Stomach (tissue), 9 donors: ENCODE data around the gene CCDC146. TPM values are rescaled to one million over a fixed set of nuclear protein-coding genes. Genes with fewer than 3 reads are reported as not detected.

Source experiments
- DNase-seq, 2 donors: peaks; one replicate each; pipeline versions ENCODE4 v3.0.0 to v3.0.0-alpha.2; 2013 to 2019
- H3K27ac ChIP-seq, 5 donors: fragments of 200-600 bp in 4 of 5; sonication (generic) in 4 of 5; one replicate each; pipeline ENCODE4 v1.5.1; 2013 to 2019; ENCODE audit warnings: mild to moderate bottlenecking in 1 of 5, moderate library complexity in 1 of 5
- H3K27me3 ChIP-seq, 3 donors: fragments of 200-600 bp; sonication (generic); one replicate each; pipeline ENCODE4 v1.5.1; 2017 to 2019; ENCODE audit warnings: mixed run types in 1 of 3
- H3K36me3 ChIP-seq, 4 donors: fragments of 200-600 bp; sonication (generic); 1 replicate in 3 of 4; 2 replicates in 1 of 4; pipeline ENCODE4 v1.5.1; 2016 to 2019
- H3K4me1 ChIP-seq, 4 donors: fragments of 200-600 bp; sonication (generic); one replicate each; pipeline ENCODE4 v1.5.1; 2016 to 2019
- H3K4me3 ChIP-seq, 4 donors: fragments of 200-600 bp; sonication (generic) in 3 of 4; one replicate each; pipeline ENCODE4 v1.5.1; 2016 to 2019; ENCODE audit warnings: mild to moderate bottlenecking in 1 of 4
- H3K9me3 ChIP-seq, 4 donors: fragments of 200-600 bp; sonication (generic); one replicate each; pipeline ENCODE4 v1.5.1; 2016 to 2019
- EP300 ChIP-seq: sonication (generic); formaldehyde crosslinking; IDR thresholded peaks from one replicate; pipeline ENCODE4 v1.6.1; 2017; ENCODE audit warnings: antibody characterized with exemption
- POLR2A ChIP-seq, 4 donors: fragments of 450-650 bp; IDR thresholded peaks; one replicate each; pipeline ENCODE4 v1.6.1; 2016; ENCODE audit warnings: antibody characterized with exemption in 4 of 4, control low read depth in 2 of 4, mild to moderate bottlenecking in 1 of 4, moderate library complexity in 1 of 4
- POLR2AphosphoS5 ChIP-seq, 3 donors: sonication (generic); formaldehyde crosslinking; IDR thresholded peaks; one replicate each; pipeline ENCODE4 v1.6.1; 2016; ENCODE audit warnings: antibody characterized with exemption in 3 of 3
- WGBS, 5 donors: extraction: QIAGEN DNeasy Blood & Tissue Kit in 3 of 5; methylation state at CpG; one replicate each; pipeline versions ENCODE4 v1.1.5 to v1.1.7; 2013 to 2018; 5-methylcytosine and 5-hydroxymethylcytosine counted together
- intact Hi-C: fragments of 100-400 bp; cut with DNase I; formaldehyde crosslinking; loops from one replicate; pipeline ENCODE4 v1.15.1; 2023; ENCODE audit warnings: low total_unique reads
- polyA plus RNA-seq, 3 donors: library from polyadenylated mRNA; stranded (reverse); fragments of 200-250 nt; gene quantifications; one replicate each; pipeline ENCODE4 v1.2.3, GENCODE V29; 2013
- total RNA-seq, 5 donors: library from RNA; depleted of rRNA; stranded (reverse); fragments of >200 nt; gene quantifications; one replicate each; pipeline versions ENCODE4 v1.1.0 to v1.2.3, GENCODE V29; 2014 to 2016
- TF ChIP-seq, protein P1 (sequence below), 7 experiments: fragments of 450-650 bp in 4 of 7; fragments of 200-600 bp in 3 of 7; sonication (generic) in 3 of 7; IDR thresholded peaks; one replicate each; pipeline ENCODE4 v1.5.1; 2016 to 2019; ENCODE audit warnings: antibody characterized with exemption in 7 of 7, control low read depth in 2 of 7, mild to moderate bottlenecking in 1 of 7
- donor health status: healthy with polysubstance abuse.
- donor health status: Bipolar disorder and iron deficiency.
- donor health status: healthy.

Gene CCDC146
- total and polyA plus RNA-seq, 8 donors, result 1.3 to 193 (median 26.5) TPM

GRCh38 chr7:77316219-77316978, 194.0 kb downstream of the CCDC146 start:
- intact Hi-C loops, result no loop called here
- WGBS, 5 donors, result 61 to 73% (median 69%) methylated on average over 2 of the region's 2 CpGs
- peaks cover 0 to 35% (median 14%) of the 10 kb centered on the region in 4 donors for H3K4me1 ChIP-seq
- TF ChIP-seq POLR2AphosphoS5 (IDR thresholded peaks at IDR 0.05) (no peak), EP300 (no peak), POLR2A (IDR thresholded peaks at IDR 0.05) (no peak)
- TF ChIP-seq, protein P1, sequence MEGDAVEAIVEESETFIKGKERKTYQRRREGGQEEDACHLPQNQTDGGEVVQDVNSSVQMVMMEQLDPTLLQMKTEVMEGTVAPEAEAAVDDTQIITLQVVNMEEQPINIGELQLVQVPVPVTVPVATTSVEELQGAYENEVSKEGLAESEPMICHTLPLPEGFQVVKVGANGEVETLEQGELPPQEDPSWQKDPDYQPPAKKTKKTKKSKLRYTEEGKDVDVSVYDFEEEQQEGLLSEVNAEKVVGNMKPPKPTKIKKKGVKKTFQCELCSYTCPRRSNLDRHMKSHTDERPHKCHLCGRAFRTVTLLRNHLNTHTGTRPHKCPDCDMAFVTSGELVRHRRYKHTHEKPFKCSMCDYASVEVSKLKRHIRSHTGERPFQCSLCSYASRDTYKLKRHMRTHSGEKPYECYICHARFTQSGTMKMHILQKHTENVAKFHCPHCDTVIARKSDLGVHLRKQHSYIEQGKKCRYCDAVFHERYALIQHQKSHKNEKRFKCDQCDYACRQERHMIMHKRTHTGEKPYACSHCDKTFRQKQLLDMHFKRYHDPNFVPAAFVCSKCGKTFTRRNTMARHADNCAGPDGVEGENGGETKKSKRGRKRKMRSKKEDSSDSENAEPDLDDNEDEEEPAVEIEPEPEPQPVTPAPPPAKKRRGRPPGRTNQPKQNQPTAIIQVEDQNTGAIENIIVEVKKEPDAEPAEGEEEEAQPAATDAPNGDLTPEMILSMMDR (IDR thresholded peaks at IDR 0.05), result no peak
- no peak overlapping the region for H3K4me3 ChIP-seq
- peaks cover 0 to 78% (median 67%) of the 10 kb centered on the region in 4 donors for H3K36me3 ChIP-seq
- no peaks in the 10 kb centered on the region for H3K9me3 ChIP-seq
- H3K27me3 ChIP-seq, result no peaks in the 10 kb centered on the region
- no peak for DNase-seq
- no peak overlapping the region for H3K27ac ChIP-seq

GRCh38 chr7:77318019-77318418, 195.6 kb downstream of the CCDC146 start:
- DNase-seq, result no peak
- no peak overlapping the region for H3K27ac ChIP-seq
- peaks cover 0 to 71% (median 55%) of the 10 kb centered on the region in 4 donors for H3K36me3 ChIP-seq
- 62 to 100% (median 97%) methylated on average over 1 of the region's 1 CpG for WGBS, 5 donors
- H3K9me3 ChIP-seq, result no peaks in the 10 kb centered on the region
- intact Hi-C loops, result no loop called here
- TF ChIP-seq POLR2A (IDR thresholded peaks at IDR 0.05), result no peak
- TF ChIP-seq, protein P1 (IDR thresholded peaks at IDR 0.05), result no peak
- no peak overlapping the region for H3K4me3 ChIP-seq
- peaks cover 0 to 26% (median 10%) of the 10 kb centered on the region in 4 donors for H3K4me1 ChIP-seq
- H3K27me3 ChIP-seq, result no peaks in the 10 kb centered on the region

- Histone ChIP-seq H3K4me1 (peaks cover 0 to 8% (median 2%) of the 10 kb centered on the region in 4 donors), H3K9me3 (no peaks in the 10 kb centered on the region), H3K4me3 (no peak overlapping the region), H3K27ac (no peak overlapping the region), H3K27me3 (no peaks in the 10 kb centered on the region), H3K36me3 (peaks cover 0 to 52% (median 44%) of the 10 kb centered on the region in 4 donors)
- 58 to 85% (median 79%) methylated on average over 4 of the region's 4 CpGs for whole genome bisulfite sequencing, 5 donors
- TF ChIP-seq POLR2AphosphoS5 (IDR thresholded peaks at IDR 0.05) (no peak), EP300 (no peak), POLR2A (IDR thresholded peaks at IDR 0.05) (no peak)
- TF ChIP-seq, protein P1 (IDR thresholded peaks at IDR 0.05), result no peak
- DNase-seq, result no peak
- intact Hi-C loops, result no loop called here
These were observed 197.7 kb downstream of the CCDC146 start for GRCh38 chr7:77320137-77320536.

DNA sequence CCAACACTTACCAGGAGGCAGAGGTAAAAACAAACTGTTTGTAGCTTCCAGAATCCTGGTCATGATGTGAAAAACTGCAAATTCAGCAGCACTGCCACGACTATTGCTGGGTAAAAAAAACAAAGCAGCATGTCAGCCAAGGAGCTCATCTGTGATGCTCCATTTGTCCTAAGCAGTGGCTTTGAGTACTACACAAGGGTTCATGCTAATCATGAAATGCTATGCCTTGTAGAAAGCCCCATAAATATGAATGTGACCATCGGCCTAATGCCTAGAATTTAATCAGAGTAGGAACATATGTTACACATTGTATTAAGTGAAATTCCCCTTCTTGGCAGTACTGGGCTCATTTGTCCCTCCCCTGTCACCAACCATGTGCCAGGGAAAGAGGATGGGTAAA, 198.3 kb downstream of the CCDC146 start:
- TF ChIP-seq, protein P1 (IDR thresholded peaks at IDR 0.05), result no peak
- TF ChIP-seq POLR2A (IDR thresholded peaks at IDR 0.05) (no peak), EP300 (no peak), POLR2AphosphoS5 (IDR thresholded peaks at IDR 0.05) (no peak)
- H3K9me3 ChIP-seq, result no peaks in the 10 kb centered on the region
- no peak overlapping the region for H3K27ac ChIP-seq
- peaks cover 0 to 49% (median 41%) of the 10 kb centered on the region in 4 donors for H3K36me3 ChIP-seq
- H3K4me3 ChIP-seq, result no peak overlapping the region
- intact Hi-C loops, result no loop called here
- H3K27me3 ChIP-seq, result no peaks in the 10 kb centered on the region
- H3K4me1 ChIP-seq, result peaks cover 0 to 5% (median 2%) of the 10 kb centered on the region in 4 donors
- no peak for DNase-seq
- WGBS, 5 donors, result 60 to 70% (median 63%) methylated on average over 2 of the region's 2 CpGs
